Ovary (tissue), 3 donors: Measurements from ENCODE around the gene NCDN.

Experiments
- EP300 ChIP-seq: sonication (generic); formaldehyde crosslinking; IDR thresholded peaks from one replicate; pipeline ENCODE4 v1.6.1; 2017; ENCODE audit warnings: antibody characterized with exemption
- POLR2A ChIP-seq: fragments of 450-650 bp; IDR thresholded peaks from one replicate; pipeline ENCODE4 v1.6.1; 2017; ENCODE audit warnings: antibody characterized with exemption, mild to moderate bottlenecking, moderate library complexity
- TF ChIP-seq, protein P1 (sequence below), 3 donors: fragments of 450-650 bp in 2 of 3; fragments of 200-600 bp in 1 of 3; IDR thresholded peaks; one replicate each; pipeline versions ENCODE4 v1.5.1 to v1.8.0; 2016 to 2022; ENCODE audit warnings: antibody characterized with exemption in 3 of 3, mild to moderate bottlenecking in 1 of 3
- donor health status: DM: no; HTN: no; CAD: no.

DNA sequence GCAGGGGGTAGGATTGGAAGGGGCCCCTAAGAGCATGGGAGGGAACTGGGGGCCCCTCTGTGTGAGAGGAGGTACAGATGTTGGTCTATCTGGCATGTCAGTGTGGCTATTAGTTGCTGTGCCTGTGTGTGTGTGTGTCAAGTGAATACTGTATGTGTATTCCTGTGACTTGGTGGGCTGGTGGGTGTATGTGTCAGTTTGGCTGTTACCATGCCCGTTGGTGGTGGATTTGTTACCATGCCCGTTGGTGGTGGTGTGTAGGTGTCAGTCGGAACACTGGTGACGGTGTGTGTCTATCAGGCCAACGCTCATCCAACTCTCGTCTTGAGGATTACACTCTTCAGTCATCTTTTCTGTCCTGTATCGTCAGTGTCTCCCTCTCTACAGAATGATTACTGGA is 38.1 kb downstream of the NCDN start:
- TF ChIP-seq, protein P1, sequence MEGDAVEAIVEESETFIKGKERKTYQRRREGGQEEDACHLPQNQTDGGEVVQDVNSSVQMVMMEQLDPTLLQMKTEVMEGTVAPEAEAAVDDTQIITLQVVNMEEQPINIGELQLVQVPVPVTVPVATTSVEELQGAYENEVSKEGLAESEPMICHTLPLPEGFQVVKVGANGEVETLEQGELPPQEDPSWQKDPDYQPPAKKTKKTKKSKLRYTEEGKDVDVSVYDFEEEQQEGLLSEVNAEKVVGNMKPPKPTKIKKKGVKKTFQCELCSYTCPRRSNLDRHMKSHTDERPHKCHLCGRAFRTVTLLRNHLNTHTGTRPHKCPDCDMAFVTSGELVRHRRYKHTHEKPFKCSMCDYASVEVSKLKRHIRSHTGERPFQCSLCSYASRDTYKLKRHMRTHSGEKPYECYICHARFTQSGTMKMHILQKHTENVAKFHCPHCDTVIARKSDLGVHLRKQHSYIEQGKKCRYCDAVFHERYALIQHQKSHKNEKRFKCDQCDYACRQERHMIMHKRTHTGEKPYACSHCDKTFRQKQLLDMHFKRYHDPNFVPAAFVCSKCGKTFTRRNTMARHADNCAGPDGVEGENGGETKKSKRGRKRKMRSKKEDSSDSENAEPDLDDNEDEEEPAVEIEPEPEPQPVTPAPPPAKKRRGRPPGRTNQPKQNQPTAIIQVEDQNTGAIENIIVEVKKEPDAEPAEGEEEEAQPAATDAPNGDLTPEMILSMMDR (IDR thresholded peaks at IDR 0.05): no peak
- TF ChIP-seq POLR2A (no peak), EP300 (no peak)
